ENCODE results near the gene OSTN.

GRCh38 chr3:191198932-191199331 lies at the start of gene OSTN:
- no peak for TF ChIP-seq CTCF (IDR thresholded peaks at IDR 0.05; ENCODE audit: insufficient read depth, low read length)
- no peak for TF ChIP-seq REST (IDR thresholded peaks at IDR 0.05; ENCODE audit: insufficient replicate concordance, low read depth)
- TF ChIP-seq POLR2AphosphoS5 (IDR thresholded peaks at IDR 0.05; ENCODE audit: low read depth) = no peak
- TF ChIP-seq GABPA (IDR thresholded peaks at IDR 0.05; ENCODE audit: low read depth) = no peak

Data from HL-60 (cell line).